Natural killer cell (primary cell): ENCODE measurements around the gene DYSF. TPM values are rescaled to one million over a fixed set of nuclear protein-coding genes. Genes with fewer than 3 reads are reported as not detected.

Experiments used
- ATAC-seq, 3 donors: fragments of 150-1000 bp in 2 of 3; fragments of 200-7000 bp in 1 of 3; cut with Tn5 transposase; 1 replicate in 1 of 3; 2 replicates in 2 of 3; pipeline ENCODE4 v1.10.0; 2021; ENCODE audit warnings: mild to moderate bottlenecking in 2 of 3, moderate library complexity in 2 of 3
- DNase-seq, 2 donors: peaks; one replicate each; pipeline versions ENCODE4 v3.0.0 to v3.0.0-alpha.2; 2013 to 2021; ENCODE audit warnings: mixed read lengths in 1 of 2
- H3K27ac ChIP-seq: one replicate; pipeline ENCODE4 v1.5.1; 2013; ENCODE audit warnings: mild to moderate bottlenecking, low read length
- H3K27me3 ChIP-seq: one replicate; pipeline ENCODE4 v1.6.1; 2013; ENCODE audit warnings: low read length; ENCODE audit not compliant: control insufficient read depth, insufficient read depth
- H3K36me3 ChIP-seq: one replicate; pipeline ENCODE4 v1.6.1; 2013; ENCODE audit warnings: low read length; ENCODE audit not compliant: control insufficient read depth, insufficient read depth
- H3K4me1 ChIP-seq: one replicate; pipeline ENCODE4 v1.6.1; 2013; ENCODE audit warnings: low read length; ENCODE audit not compliant: control insufficient read depth, insufficient read depth
- H3K4me3 ChIP-seq: one replicate; pipeline ENCODE4 v1.5.1; 2013; ENCODE audit warnings: low read length
- H3K9me3 ChIP-seq: one replicate; pipeline ENCODE4 v1.6.1; 2013; ENCODE audit warnings: low read length; ENCODE audit not compliant: control insufficient read depth, insufficient read depth
- H3K27ac Mint-ChIP-seq, 2 donors: one replicate each; pipeline ENCODE4 v1.8.0; 2022; ENCODE audit warnings: mild to moderate bottlenecking in 2 of 2, mixed read lengths in 2 of 2, moderate library complexity in 1 of 2
- H3K27me3 Mint-ChIP-seq, 2 donors: one replicate each; pipeline ENCODE4 v1.8.0; 2022; ENCODE audit warnings: low read depth in 2 of 2, mixed read lengths in 2 of 2
- H3K36me3 Mint-ChIP-seq: one replicate; pipeline ENCODE4 v1.8.0; 2022; ENCODE audit warnings: mixed read lengths
- H3K4me1 Mint-ChIP-seq, 2 donors: one replicate each; pipeline ENCODE4 v1.8.0; 2022; ENCODE audit warnings: mixed read lengths in 2 of 2
- H3K4me3 Mint-ChIP-seq: one replicate; pipeline ENCODE4 v1.8.0; 2022; ENCODE audit warnings: mild to moderate bottlenecking, moderate library complexity, mixed read lengths
- H3K9me3 Mint-ChIP-seq, 2 donors: one replicate each; pipeline ENCODE4 v1.8.0; 2022; ENCODE audit warnings: mixed read lengths in 2 of 2
- CTCF ChIP-seq: fragments of 200-600 bp; IDR thresholded peaks from one replicate; pipeline ENCODE4 v1.8.0; 2022; ENCODE audit warnings: antibody characterized with exemption
- WGBS: methylation state at CpG from one replicate; pipeline ENCODE4 v1.1.7; 2013; ENCODE audit warnings: missing lambda C conversion rate; ENCODE audit not compliant: insufficient coverage; 5-methylcytosine and 5-hydroxymethylcytosine counted together
- intact Hi-C: fragments of 100-400 bp; cut with micrococcal nuclease; formaldehyde crosslinking; loops from one replicate; pipeline ENCODE4 v1.14.2; 2022
- total RNA-seq, 4 donors: library from RNA; stranded (reverse); fragments of 120-200 nt in 1 of 4; gene quantifications; one replicate each; pipeline versions ENCODE4 v1.2.3 to v1.2.4, GENCODE V29; 2013 to 2022

The DYSF gene
- total RNA-seq, 3 donors from 2014 or later (not counting 1 experiment from before 2014, with no cell fraction given) = 11.4 to 19.5 (median 12.4) TPM

GRCh38 chr2:71609029-71609428 is 155.7 kb downstream of the DYSF start:
- ATAC-seq = no peak
- WGBS = 20% methylated on average over 1 of the region's 1 CpG
- Mint-ChIP-seq H3K36me3 (no peaks in the 10 kb centered on the region), H3K4me3 (no peak overlapping the region), H3K4me1 (peaks cover 11 to 22% of the 10 kb centered on the region in 2 donors), H3K27ac (no peak overlapping the region), H3K27me3 (peaks cover 0 to 3% of the 10 kb centered on the region in 2 donors), H3K9me3 (no peaks in the 10 kb centered on the region)
- Histone ChIP-seq H3K4me1 (peaks cover 14% of the 10 kb centered on the region), H3K27me3 (no peaks in the 10 kb centered on the region), H3K9me3 (no peaks in the 10 kb centered on the region), H3K36me3 (peaks cover 2% of the 10 kb centered on the region), H3K27ac (no peak overlapping the region), H3K4me3 (no peak overlapping the region)
- no peak for TF ChIP-seq CTCF
- intact Hi-C loops = no loop called here
- peak in 1 of 2 donors; percentile 4 for DNase-seq

- no peak overlapping the region for H3K4me3 ChIP-seq
- no peak overlapping the region for H3K27ac Mint-ChIP-seq
- peaks cover 8 to 18% of the 10 kb centered on the region in 2 donors for H3K4me1 Mint-ChIP-seq
- H3K9me3 Mint-ChIP-seq = no peaks in the 10 kb centered on the region
- no peak overlapping the region for H3K4me3 Mint-ChIP-seq
- H3K27me3 Mint-ChIP-seq = peaks cover 0 to 2% of the 10 kb centered on the region in 2 donors
- ATAC-seq = no peak
- intact Hi-C loops = no loop called here
- H3K36me3 ChIP-seq = peaks cover 2% of the 10 kb centered on the region
- H3K9me3 ChIP-seq = no peaks in the 10 kb centered on the region
- WGBS = 76% methylated on average over 5 of the region's 5 CpGs
- DNase-seq = no peak
- no peaks in the 10 kb centered on the region for H3K36me3 Mint-ChIP-seq
- H3K27me3 ChIP-seq = no peaks in the 10 kb centered on the region
- TF ChIP-seq CTCF = no peak
- no peak overlapping the region for H3K27ac ChIP-seq
- peaks cover 10% of the 10 kb centered on the region for H3K4me1 ChIP-seq
Observed at GRCh38 chr2:71609441-71609840, 156.1 kb downstream of the DYSF start.

GRCh38 chr2:71609958-71610357 is 156.6 kb downstream of the DYSF start:
- WGBS = no CpG with 5 or more reads among the region's 1 CpG
- intact Hi-C loops = no loop called here
- no peaks in the 10 kb centered on the region for H3K9me3 ChIP-seq
- H3K4me1 ChIP-seq = peaks cover 5% of the 10 kb centered on the region
- no peak overlapping the region for H3K4me3 ChIP-seq
- no peak overlapping the region for H3K4me3 Mint-ChIP-seq
- peaks cover 2% of the 10 kb centered on the region for H3K36me3 ChIP-seq
- no peak for TF ChIP-seq CTCF
- peaks cover 3 to 13% of the 10 kb centered on the region in 2 donors for H3K4me1 Mint-ChIP-seq
- DNase-seq (no peak), ATAC-seq (no peak)
- no peaks in the 10 kb centered on the region for H3K27me3 ChIP-seq
- no peaks in the 10 kb centered on the region for H3K9me3 Mint-ChIP-seq
- no peak overlapping the region for H3K27ac Mint-ChIP-seq
- no peak overlapping the region for H3K27ac ChIP-seq
- H3K27me3 Mint-ChIP-seq = no peaks in the 10 kb centered on the region
- no peaks in the 10 kb centered on the region for H3K36me3 Mint-ChIP-seq

DNA sequence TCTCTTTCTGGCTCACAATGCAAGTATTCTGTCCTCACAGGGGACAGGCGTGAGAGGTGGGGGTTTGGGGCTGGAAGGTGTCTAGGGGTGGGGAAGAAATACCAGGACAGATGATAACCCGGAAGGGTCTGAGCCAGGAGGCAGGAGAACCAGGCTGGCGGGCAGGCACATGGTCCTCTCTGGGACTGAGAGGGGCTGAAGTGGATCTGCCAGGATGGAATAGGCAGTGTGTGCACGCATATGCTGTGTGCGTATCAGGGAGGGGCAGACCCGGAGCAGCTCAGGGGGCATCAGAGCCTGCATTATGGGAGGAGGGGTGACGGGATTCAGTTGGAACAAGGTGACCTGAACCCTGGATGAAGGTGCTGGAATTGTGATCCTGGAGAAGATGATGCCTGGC is 157.3 kb downstream of the DYSF start:
- 91% methylated on average over 7 of the region's 7 CpGs for WGBS
- Histone ChIP-seq H3K36me3 (peaks cover 2% of the 10 kb centered on the region), H3K4me3 (no peak overlapping the region), H3K27me3 (no peaks in the 10 kb centered on the region), H3K4me1 (no peaks in the 10 kb centered on the region), H3K27ac (no peak overlapping the region), H3K9me3 (no peaks in the 10 kb centered on the region)
- intact Hi-C loops = no loop called here
- Mint-ChIP-seq H3K36me3 (no peaks in the 10 kb centered on the region), H3K4me3 (no peak overlapping the region), H3K9me3 (no peaks in the 10 kb centered on the region), H3K27ac (no peak overlapping the region), H3K27me3 (no peaks in the 10 kb centered on the region), H3K4me1 (peaks cover 0 to 10% of the 10 kb centered on the region in 2 donors)
- DNase-seq (no peak), ATAC-seq (no peak)
- TF ChIP-seq CTCF = no peak
